ENCODE results near the gene PC.

Gene PC

DNA sequence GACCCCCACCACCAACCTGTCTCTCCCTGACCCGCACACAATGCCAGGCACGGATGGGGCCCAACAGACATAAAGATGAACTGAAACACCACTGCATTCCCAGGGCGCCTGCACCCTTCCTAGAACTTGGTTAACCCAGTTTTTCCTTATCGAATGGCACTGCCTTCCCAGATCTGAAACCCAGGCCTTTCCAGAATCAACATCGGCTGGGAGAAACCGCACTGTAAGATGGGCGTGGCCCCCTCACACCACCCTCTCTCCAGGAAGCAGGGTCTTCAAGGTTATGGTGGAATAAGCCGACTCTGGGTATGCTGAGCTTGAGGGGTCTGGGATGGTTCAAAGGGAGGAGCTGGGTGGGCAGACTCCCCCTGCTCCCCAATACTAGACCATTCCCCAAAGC is 78.2 kb downstream of the PC start:
- Histone ChIP-seq H3K4me3 (ENCODE audit: low read length) (no peak overlapping the region), H3K36me3 (ENCODE audit: control insufficient read depth, insufficient read depth, low read length, severe bottlenecking) (no peaks in the 10 kb centered on the region), H3K9me3 (ENCODE audit: control insufficient read depth, low read length) (no peaks in the 10 kb centered on the region), H3K9ac (ENCODE audit: low read length) (no peak overlapping the region), H3K27me3 (replicated peaks; ENCODE audit: control insufficient read depth, insufficient read depth, low read length) (no peaks in the 10 kb centered on the region), H3K4me1 (ENCODE audit: control insufficient read depth, insufficient read depth, low read length) (peaks cover 22% of the 10 kb centered on the region)
- no peak for DNase-seq (ENCODE audit: low read depth)

- DNase-seq (ENCODE audit: low read depth): no peak
- no peaks in the 10 kb centered on the region for H3K36me3 ChIP-seq (ENCODE audit: control insufficient read depth, insufficient read depth, low read length, severe bottlenecking)
- peaks cover 22% of the 10 kb centered on the region for H3K4me1 ChIP-seq (ENCODE audit: control insufficient read depth, insufficient read depth, low read length)
- H3K4me3 ChIP-seq (ENCODE audit: low read length): no peak overlapping the region
- no peak overlapping the region for H3K9ac ChIP-seq (ENCODE audit: low read length)
- no peaks in the 10 kb centered on the region for H3K27me3 ChIP-seq (replicated peaks; ENCODE audit: control insufficient read depth, insufficient read depth, low read length)
- no peaks in the 10 kb centered on the region for H3K9me3 ChIP-seq (ENCODE audit: control insufficient read depth, low read length)
These were observed 78.6 kb downstream of the PC start for GRCh38 chr11:66879583-66879982.

DNA sequence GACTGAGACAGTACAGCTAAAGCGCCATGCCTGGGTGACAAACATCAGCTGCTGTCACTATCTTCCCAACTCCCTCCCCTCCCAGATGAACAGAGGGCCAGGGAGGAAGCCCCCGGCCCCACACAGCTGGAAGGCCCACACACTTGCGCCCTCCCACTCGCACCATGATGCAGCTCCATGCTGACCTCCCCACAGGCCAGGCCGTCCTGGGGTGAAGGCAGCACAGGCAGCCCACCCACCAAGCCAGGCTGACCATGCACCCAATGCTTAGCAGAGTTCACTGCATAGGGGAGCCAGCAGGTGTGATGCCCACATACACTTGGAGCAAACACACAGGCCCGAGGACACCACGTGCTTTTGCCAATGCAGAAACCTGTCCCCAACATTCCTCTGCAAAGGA is 79.2 kb downstream of the PC start:
- H3K9ac ChIP-seq (ENCODE audit: low read length): peak overlapping the region; percentile 11
- no peak for DNase-seq (ENCODE audit: low read depth)
- H3K27me3 ChIP-seq (replicated peaks; ENCODE audit: control insufficient read depth, insufficient read depth, low read length): no peaks in the 10 kb centered on the region
- no peaks in the 10 kb centered on the region for H3K9me3 ChIP-seq (ENCODE audit: control insufficient read depth, low read length)
- no peaks in the 10 kb centered on the region for H3K36me3 ChIP-seq (ENCODE audit: control insufficient read depth, insufficient read depth, low read length, severe bottlenecking)
- no peak overlapping the region for H3K4me3 ChIP-seq (ENCODE audit: low read length)
- H3K4me1 ChIP-seq (ENCODE audit: control insufficient read depth, insufficient read depth, low read length): peaks cover 22% of the 10 kb centered on the region

GRCh38 chr11:66878474-66878873 is 79.7 kb downstream of the PC start:
- Histone ChIP-seq H3K4me1 (ENCODE audit: control insufficient read depth, insufficient read depth, low read length) (peaks cover 19% of the 10 kb centered on the region), H3K4me3 (ENCODE audit: low read length) (no peak overlapping the region)

DNA sequence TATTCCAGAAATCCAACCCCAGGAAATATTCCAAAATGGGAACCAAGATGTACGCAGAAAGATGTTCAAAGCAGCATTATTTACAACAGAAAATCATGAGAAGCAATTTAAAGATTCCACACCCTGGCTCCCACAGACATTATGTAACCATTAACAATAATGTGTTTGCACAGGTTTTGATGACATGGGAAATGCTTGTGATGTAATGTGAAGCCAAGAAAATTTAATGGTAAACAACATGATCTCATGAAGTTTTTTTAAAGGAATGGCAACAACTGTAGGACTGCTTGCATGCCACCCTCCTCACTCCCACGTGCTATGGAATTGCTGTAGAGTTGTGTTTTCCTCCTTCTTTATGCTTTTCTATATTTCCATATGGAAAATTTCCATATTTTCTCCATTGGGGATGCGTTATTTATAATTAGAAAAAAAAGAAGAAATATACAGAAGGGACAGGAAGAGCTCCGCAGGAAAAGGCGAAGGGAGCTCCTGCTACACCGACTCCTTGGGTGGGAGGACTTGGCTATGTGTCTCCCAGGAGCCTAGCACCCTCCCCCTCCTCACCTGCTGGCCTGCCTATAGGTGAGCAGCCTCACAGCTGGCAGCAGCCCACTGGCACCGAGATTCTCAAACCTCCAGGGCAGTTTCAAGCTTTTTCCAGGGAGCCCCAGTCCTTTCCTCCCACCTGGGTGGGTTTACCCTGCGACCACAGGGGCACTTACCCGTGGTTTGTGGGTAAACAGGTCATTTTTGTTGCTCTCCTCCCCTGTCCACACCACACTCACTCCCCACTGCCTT is 80.4 kb downstream of the PC start:
- H3K9ac ChIP-seq (ENCODE audit: low read length): no peak overlapping the region
- H3K4me3 ChIP-seq (ENCODE audit: low read length): no peak overlapping the region

More at GRCh38 chr11:66878474-66878873, 79.7 kb downstream of the PC start:
- H3K27me3 ChIP-seq (replicated peaks; ENCODE audit: control insufficient read depth, insufficient read depth, low read length): no peaks in the 10 kb centered on the region
- H3K9ac ChIP-seq (ENCODE audit: low read length): peak overlapping the region; percentile 11
- H3K36me3 ChIP-seq (ENCODE audit: control insufficient read depth, insufficient read depth, low read length, severe bottlenecking): no peaks in the 10 kb centered on the region
- DNase-seq (ENCODE audit: low read depth): peak; percentile 44
- no peaks in the 10 kb centered on the region for H3K9me3 ChIP-seq (ENCODE audit: control insufficient read depth, low read length)

GRCh38 chr11:66875378-66875777 is 82.8 kb downstream of the PC start:
- Histone ChIP-seq H3K9me3 (ENCODE audit: control insufficient read depth, low read length) (no peaks in the 10 kb centered on the region), H3K4me3 (ENCODE audit: low read length) (no peak overlapping the region), H3K4me1 (ENCODE audit: control insufficient read depth, insufficient read depth, low read length) (peaks cover 15% of the 10 kb centered on the region), H3K27me3 (replicated peaks; ENCODE audit: control insufficient read depth, insufficient read depth, low read length) (no peaks in the 10 kb centered on the region), H3K9ac (ENCODE audit: low read length) (no peak overlapping the region), H3K36me3 (ENCODE audit: control insufficient read depth, insufficient read depth, low read length, severe bottlenecking) (peaks cover 14% of the 10 kb centered on the region)
- DNase-seq (ENCODE audit: low read depth): no peak

More for the DNA sequence above, 80.4 kb downstream of the PC start:
- Histone ChIP-seq H3K4me1 (ENCODE audit: control insufficient read depth, insufficient read depth, low read length) (peaks cover 15% of the 10 kb centered on the region), H3K9me3 (ENCODE audit: control insufficient read depth, low read length) (no peaks in the 10 kb centered on the region), H3K27me3 (replicated peaks; ENCODE audit: control insufficient read depth, insufficient read depth, low read length) (no peaks in the 10 kb centered on the region), H3K36me3 (ENCODE audit: control insufficient read depth, insufficient read depth, low read length, severe bottlenecking) (no peaks in the 10 kb centered on the region)
- DNase-seq (ENCODE audit: low read depth): peak; percentile 22

- Histone ChIP-seq H3K4me1 (ENCODE audit: control insufficient read depth, insufficient read depth, low read length) (peaks cover 13% of the 10 kb centered on the region), H3K4me3 (ENCODE audit: low read length) (no peak overlapping the region), H3K27me3 (replicated peaks; ENCODE audit: control insufficient read depth, insufficient read depth, low read length) (no peaks in the 10 kb centered on the region), H3K9me3 (ENCODE audit: control insufficient read depth, low read length) (no peaks in the 10 kb centered on the region), H3K9ac (ENCODE audit: low read length) (no peak overlapping the region), H3K36me3 (ENCODE audit: control insufficient read depth, insufficient read depth, low read length, severe bottlenecking) (peaks cover 26% of the 10 kb centered on the region)
- DNase-seq (ENCODE audit: low read depth): no peak
These were observed 84.0 kb downstream of the PC start for GRCh38 chr11:66874232-66874631.

DNA sequence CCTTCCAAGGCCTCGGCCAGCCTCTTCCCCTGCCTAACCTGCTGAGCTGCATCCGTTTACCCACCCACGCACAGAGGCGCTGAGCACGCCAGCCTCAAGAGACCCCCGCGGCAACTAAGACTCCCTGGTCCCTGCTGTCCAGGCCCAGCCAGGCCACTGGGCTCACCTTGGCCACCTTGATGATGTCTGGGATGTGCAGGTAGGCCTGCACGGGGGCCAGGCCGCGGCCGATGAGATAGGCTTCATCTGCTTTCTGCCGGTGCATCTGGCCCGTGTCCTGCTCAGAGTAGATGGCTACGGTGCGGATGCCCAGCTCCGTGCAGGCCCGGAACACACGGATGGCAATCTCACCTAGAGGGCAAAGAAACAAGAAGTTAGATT is 86.7 kb downstream of the PC start:
- H3K4me3 ChIP-seq (ENCODE audit: low read length): no peak overlapping the region
- peaks cover 34% of the 10 kb centered on the region for H3K36me3 ChIP-seq (ENCODE audit: control insufficient read depth, insufficient read depth, low read length, severe bottlenecking)
- DNase-seq (ENCODE audit: low read depth): no peak
- H3K27me3 ChIP-seq (replicated peaks; ENCODE audit: control insufficient read depth, insufficient read depth, low read length): no peaks in the 10 kb centered on the region
- no peak overlapping the region for H3K9ac ChIP-seq (ENCODE audit: low read length)
- no peaks in the 10 kb centered on the region for H3K4me1 ChIP-seq (ENCODE audit: control insufficient read depth, insufficient read depth, low read length)
- H3K9me3 ChIP-seq (ENCODE audit: control insufficient read depth, low read length): no peaks in the 10 kb centered on the region

- Histone ChIP-seq H3K27me3 (replicated peaks; ENCODE audit: control insufficient read depth, insufficient read depth, low read length) (no peaks in the 10 kb centered on the region), H3K36me3 (ENCODE audit: control insufficient read depth, insufficient read depth, low read length, severe bottlenecking) (peaks cover 37% of the 10 kb centered on the region), H3K9ac (ENCODE audit: low read length) (no peak overlapping the region), H3K4me3 (ENCODE audit: low read length) (no peak overlapping the region), H3K9me3 (ENCODE audit: control insufficient read depth, low read length) (no peaks in the 10 kb centered on the region), H3K4me1 (ENCODE audit: control insufficient read depth, insufficient read depth, low read length) (no peaks in the 10 kb centered on the region)
- DNase-seq (ENCODE audit: low read depth): no peak
These were observed 87.3 kb downstream of the PC start for GRCh38 chr11:66870616-66871520.

DNA sequence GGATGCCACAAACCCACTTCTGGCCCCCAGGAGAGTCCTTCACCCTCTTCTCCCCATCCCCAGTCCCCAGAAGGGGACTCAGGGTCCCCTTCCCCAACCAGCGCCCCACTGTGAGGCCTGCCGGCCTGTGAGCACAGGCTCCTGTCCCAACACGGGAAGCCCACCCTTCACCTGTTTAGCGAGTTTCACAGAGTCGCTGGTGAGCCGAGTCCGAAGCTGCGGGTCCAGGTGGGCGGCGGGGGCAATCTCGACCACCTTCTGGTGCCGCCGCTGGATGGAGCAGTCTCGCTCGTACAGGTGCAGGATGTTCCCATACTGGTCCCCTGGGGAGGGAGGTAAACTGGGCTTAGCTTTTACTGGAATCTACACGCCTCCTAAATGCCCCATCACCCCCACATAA is 88.1 kb downstream of the PC start:
- DNase-seq (ENCODE audit: low read depth): no peak
- H3K4me1 ChIP-seq (ENCODE audit: control insufficient read depth, insufficient read depth, low read length): no peaks in the 10 kb centered on the region
- H3K36me3 ChIP-seq (ENCODE audit: control insufficient read depth, insufficient read depth, low read length, severe bottlenecking): peaks cover 37% of the 10 kb centered on the region
- no peaks in the 10 kb centered on the region for H3K27me3 ChIP-seq (replicated peaks; ENCODE audit: control insufficient read depth, insufficient read depth, low read length)
- no peak overlapping the region for H3K4me3 ChIP-seq (ENCODE audit: low read length)
- H3K9ac ChIP-seq (ENCODE audit: low read length): no peak overlapping the region
- no peaks in the 10 kb centered on the region for H3K9me3 ChIP-seq (ENCODE audit: control insufficient read depth, low read length)

DNA sequence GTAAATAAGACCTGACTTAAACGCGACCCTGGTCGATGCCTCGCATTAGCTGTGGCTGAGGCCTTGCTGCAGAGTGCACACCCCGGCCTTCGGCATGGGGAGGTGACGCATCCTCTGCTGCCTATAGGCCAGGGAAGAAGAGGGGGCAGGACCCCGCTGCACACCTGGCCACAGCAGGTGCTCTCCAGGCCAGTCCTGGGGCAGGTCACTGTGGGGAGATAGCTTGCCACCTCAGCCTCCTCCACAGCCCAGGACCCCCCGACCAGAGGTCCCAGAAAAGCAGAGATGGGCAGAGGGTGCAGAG is 88.7 kb downstream of the PC start:
- Histone ChIP-seq H3K9me3 (ENCODE audit: control insufficient read depth, low read length) (no peaks in the 10 kb centered on the region), H3K9ac (ENCODE audit: low read length) (no peak overlapping the region), H3K27me3 (replicated peaks; ENCODE audit: control insufficient read depth, insufficient read depth, low read length) (no peaks in the 10 kb centered on the region), H3K36me3 (ENCODE audit: control insufficient read depth, insufficient read depth, low read length, severe bottlenecking) (peaks cover 37% of the 10 kb centered on the region), H3K4me1 (ENCODE audit: control insufficient read depth, insufficient read depth, low read length) (no peaks in the 10 kb centered on the region), H3K4me3 (ENCODE audit: low read length) (no peak overlapping the region)
- no peak for DNase-seq (ENCODE audit: low read depth)
